NCI-H1930 (cell line): Measurements from ENCODE around the gene STX16.

Experiments
- DNase-seq, 2 experiments: peaks; one replicate each; lab custom pipeline; 2025; lab: John Stamatoyannopoulos, UW

STX16 gene

DNA sequence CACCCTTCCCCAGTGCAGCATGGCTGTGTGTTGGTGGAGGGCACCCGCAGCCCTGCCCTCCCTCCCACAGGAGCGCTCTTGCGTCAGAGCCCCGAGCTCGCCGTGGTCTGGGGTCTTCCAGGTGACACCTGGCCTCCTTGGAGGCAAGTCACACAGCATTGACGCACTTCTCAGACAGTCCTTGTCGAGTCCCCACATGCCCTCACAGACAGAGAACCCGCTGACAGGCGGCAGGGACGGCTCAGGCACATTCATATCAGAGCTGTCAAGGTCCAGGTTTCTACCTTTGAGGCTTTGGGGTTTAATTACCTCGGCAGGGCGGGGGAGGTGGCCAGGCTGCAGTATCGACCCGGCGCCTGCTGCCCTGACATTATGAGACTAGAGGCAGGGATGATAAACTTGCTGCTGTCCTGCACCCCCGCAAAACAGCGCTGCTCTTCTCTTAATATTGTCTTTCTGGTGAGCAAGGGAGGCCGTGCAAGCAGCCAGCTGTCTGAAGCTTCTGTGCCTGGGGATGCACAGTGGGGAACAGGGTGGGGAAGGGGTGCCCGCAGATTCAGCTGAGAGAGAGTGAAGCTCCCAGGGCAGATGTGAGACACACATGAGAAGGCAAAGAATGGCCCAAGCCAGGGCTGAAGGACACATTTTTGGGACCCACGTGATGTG lies 46.3 kb downstream of the STX16 start:
- DNase-seq = no peak

- DNase-seq = no peak
Measured at GRCh38 chr20:58697867-58698703, 47.0 kb downstream of the STX16 start.

DNA sequence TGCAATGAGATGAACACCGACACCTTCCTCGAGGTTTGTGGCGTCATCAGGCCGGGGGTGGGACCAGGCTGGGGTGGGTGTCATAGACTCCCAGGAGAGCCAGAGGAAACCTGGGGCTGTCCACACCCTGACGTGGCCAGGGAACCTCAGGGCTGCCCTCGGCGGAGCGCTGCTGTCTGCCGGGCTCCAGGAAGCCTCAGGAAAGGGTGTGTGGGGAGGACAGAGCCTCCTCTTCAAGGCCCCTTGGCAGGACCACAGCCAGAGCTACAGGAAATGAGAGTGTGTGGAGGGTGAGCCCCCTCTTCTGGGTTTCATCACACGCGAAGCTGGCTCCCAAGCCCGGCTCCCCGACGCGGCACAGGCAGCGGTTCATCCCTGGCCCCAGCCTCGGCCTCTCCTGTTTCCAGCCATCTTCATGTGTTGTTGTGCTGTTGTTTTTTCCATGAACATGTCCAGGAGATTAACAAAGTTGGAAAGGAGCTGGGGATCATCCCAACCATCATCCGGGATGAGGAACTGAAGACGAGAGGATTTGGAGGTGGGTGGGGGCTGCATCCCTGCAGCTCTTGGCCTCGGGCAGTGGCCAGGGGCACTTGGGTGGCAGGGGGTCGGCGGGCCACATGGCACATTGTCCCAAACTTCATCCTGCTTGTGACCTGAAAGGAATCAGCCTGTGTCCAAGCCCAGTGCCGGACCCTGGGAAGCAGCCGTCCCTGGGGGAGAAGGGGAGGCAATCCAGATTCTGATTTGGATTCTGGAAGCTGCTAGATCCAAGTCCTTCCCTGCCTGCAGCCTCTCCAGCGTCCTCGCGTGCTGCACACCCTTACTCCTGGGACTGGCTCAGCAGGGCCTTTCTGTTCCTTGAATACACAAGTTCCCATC lies 47.9 kb downstream of the STX16 start:
- DNase-seq = no peak

GRCh38 chr20:58699623-58700107 lies 48.6 kb downstream of the STX16 start:
- DNase-seq = no peak

DNA sequence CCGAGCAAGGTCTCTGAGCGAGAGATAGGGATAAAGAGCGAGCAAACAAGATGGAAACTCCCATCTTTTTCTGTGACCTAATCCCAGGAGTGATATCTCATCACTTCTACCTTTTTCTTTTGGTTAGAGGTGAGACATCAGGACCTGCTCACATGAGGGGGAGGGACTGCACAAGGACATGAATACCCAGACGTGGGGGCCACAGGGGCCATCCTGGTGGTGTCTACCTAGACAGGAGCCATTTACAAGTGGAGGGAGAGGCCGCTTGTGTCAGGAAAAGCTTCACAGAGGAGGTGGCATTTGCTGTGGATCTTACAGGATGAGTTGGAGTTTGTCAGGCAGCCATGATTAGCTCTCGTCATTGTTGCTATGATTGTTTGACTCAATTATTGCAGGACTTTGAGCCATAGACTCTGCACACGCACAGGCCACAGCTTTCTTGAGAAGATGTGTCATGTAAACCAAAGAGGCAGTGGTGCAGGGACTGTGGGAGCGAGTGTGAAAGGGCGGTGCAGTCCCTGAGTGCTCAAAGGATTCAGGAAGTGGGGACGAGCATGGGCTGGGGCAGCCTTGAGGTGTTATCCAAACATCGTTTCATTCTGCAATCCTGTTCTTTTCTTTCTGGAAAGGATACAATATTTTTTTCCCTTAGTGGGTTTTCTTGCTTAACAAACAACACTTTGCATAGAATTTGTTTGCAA lies 49.2 kb downstream of the STX16 start:
- DNase-seq = no peak

DNA sequence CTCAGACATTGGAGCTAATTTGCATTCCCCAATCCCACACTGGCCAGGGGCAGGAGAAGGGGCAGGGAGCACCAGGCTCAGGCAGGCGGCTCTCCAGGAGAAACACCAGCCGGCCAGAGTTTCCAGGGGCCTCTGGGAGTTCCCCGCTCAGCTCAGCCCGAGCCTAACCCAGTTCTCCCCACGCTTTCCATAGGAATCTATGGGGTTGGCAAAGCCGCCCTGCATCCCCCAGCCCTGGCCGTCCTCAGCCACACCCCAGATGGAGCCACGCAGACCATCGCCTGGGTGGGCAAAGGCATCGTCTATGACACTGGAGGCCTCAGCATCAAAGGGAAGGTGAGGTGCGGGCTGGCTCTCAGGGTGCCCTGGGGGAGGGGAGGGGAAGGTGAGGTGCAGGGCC lies 49.7 kb downstream of the STX16 start:
- no peak for DNase-seq

GRCh38 chr20:58701431-58702160 lies 50.5 kb downstream of the STX16 start:
- DNase-seq = no peak

- DNase-seq = no peak
Measured at GRCh38 chr20:58702161-58702510, 51.1 kb downstream of the STX16 start.

DNA sequence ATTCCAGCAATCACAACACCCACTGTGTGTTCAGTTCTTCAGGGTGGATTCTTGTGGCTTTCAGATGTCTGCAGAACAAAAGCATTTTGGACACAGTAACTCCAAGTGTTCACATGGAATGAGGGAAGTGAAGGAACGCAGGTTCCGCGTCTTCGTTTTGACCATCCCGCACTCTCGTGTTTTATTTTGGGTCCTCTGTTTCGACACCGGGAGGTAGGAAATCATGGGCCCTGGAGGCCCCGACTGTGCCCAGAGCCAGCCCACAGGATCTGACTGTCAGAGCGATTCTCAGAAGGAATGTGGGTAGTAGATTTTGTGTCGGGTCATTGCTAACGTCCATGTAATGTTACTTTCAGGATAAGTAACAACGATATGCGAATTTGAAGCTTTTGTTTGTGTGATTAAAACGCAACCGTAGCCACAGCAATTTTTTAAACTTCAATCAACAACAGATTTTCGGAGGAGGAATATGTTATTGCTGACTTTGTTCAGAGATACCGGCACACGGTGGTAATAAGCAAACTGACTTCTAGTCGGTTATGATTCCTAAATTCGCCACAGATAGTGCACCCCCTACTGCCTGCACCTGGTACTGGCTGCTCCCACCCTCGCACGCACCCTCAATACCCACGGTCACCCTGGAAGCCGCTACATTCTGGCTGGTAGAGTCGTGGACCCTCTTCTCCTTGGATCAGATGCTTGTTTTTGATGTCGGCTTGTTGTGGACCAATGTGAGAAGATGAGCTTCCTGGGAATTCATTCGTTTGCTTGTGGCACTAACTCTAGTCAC lies 52.0 kb downstream of the STX16 start:
- DNase-seq = no peak

- no peak for DNase-seq
Measured at GRCh38 chr20:58703765-58704371, 52.8 kb downstream of the STX16 start.

GRCh38 chr20:58705208-58705926 lies 54.3 kb downstream of the STX16 start:
- no peak for DNase-seq

DNA sequence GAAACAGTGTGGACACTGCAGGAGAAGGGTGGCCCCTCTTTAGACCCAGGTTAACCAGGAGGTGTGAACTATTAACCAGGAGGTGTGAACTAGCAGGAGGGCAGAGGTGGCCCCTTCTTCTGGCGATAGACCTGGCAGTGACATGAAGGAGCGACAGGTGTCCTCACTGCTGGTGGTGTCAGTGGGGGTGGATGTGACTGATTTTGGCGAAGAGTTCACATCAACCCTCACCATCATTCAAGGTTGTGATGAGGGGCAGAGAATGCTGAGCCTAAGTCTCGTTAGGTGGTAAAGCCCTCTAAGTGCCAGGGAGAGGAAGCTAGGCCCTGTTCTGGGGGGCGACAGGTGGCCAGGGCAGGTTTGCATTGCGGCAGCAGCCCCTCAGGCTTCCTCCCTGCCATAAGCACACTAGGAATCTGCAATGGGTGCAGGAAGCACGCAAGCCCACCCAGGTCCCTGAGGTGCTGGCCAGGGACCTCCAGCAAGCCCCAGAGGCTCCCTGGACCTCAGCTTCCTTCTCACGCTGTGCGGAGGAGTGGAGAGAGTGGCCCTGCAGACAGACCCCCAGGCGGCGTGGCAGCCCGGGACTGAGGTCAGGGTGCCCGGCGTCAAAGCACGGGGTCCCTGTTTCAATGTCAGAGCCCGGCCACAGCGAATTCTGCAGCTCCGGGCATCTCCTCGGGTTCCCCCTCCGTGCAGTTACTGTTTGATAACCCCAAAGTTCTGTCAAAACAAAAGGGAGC lies 55.2 kb downstream of the STX16 start:
- DNase-seq = no peak

DNA sequence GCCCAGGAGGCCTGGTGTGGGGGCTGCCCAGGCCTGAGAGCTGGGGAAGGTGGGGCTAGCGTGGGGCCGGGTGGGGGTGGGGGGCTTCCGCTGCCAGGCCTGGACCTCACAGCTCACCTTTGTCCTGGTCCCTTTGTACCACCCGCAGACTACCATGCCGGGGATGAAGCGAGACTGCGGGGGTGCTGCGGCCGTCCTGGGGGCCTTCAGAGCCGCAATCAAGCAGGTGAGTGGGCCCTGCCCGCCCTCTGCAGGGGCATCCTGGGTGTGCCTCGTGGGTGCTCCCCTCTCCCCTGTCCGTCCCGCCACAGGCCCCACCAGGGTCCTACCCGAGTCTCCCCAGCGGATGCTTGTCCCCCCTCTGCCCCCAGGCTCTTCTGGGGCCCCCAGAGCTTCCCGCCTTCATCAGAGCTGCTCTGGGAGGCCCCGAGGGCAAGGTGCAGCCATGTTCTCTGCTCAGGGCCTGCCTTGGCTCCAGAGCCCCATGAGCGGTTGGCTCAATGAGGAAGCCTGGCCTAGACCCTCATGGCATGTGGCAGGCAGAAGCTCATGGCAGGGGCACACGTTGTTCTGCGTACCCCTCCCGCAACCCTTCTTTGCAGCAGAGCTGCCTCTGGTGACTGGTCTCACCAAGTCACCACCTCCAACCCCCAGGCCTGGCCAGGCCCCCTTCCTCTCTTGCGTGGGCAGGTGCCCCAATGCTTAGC lies 56.0 kb downstream of the STX16 start:
- DNase-seq = no peak

DNA sequence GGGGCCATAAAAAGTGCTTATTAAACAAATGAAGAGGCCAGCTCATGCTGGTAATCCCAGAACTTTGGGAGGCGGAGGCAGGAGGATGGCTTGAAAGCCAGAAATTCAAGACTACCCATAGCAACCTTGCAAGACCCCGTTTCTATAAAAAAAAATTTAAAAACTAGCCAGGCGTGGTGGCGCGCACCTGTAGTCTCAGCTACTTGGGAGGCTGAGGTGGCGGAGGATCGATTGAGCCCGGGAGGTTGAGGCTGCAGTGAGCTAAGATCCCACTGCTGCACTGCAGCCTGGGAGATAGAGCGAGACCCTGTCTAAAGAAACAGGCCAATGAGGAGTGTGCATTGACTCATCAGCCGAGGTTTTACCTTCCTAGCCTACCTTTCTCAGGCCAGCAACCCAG lies 56.7 kb downstream of the STX16 start:
- DNase-seq = no peak

DNA sequence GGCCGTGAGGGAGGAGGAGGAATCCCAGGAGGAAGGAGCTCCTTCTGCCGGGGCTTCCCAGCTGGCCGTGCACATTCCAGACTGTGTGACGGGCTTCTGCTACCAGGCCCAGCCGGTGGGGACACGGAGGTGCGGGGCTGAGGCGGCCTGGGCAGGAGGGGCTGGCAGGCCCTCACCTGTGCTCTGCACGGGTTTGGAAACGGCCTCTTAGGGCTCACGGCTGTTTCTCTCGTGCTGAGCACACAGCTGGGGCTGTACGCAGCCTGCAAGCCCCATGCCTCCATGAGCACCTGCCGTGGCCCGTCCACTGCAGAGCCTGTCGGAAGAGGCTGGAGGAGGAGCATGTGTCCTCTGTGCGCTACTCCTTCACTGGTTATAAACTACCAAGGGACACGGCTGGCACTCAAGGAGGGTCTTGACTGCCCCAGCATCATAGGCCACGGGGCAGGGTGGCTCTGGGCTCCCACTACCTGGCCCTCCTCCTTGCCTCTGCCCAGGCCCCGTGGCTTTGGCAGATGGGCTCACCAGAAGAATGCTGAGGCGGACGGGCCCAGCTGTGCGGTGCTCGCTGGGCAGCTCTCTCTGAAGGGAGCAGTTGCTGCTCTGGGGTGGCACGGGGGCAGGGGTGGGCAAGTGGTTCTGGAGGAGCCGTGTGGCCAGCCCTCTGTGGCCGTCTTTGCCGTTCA lies 57.3 kb downstream of the STX16 start:
- DNase-seq = no peak

DNA sequence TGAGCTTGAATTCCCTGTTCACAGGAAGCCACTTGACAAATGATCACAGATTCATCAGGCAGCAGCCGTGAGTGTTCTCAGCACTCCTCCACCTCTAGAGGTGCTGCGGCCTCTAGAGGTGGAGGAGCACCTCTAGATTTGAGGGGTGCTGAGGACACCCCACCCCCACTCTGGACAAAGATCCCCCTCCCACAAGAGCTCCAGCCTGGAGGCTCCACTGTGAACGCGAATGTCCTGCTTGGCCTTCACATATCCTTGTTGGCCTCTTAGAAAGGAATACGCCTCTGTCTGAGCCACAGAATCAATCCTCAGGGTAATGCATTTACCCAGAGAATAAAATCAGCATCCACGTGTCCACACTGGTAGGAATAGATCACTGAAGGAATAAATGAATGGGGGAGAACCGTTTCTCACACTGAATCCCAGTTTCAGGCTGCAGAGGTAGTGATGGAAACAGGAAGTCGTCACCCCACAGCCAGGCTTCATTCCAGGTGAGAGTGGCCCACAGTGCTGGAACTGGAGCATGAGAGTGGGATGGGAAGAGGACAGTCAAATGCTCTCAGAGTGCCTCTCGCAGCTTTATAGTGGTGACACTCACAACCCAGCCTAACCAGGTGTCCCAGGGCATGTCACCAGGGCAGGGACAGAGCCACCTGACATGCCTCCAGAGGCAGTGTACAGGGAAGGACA lies 58.1 kb downstream of the STX16 start:
- no peak for DNase-seq

GRCh38 chr20:58709703-58710039 lies 58.6 kb downstream of the STX16 start:
- DNase-seq = no peak
